GM21576 (cell line): ENCODE data around the gene SEZ6L2.

ENCODE experiments used
- ATAC-seq: cut with Tn5 transposase; IDR thresholded peaks from one replicate; pipeline ENCODE4 v1.9.1; 2021; ENCODE audit warnings: mild to moderate bottlenecking, moderate library complexity; ENCODE audit not compliant: unreplicated experiment

The SEZ6L2 gene

GRCh38 chr16:29830774-29831173 is 68.6 kb downstream of the SEZ6L2 start:
- no peak for ATAC-seq

- no peak for ATAC-seq
These were observed 73.0 kb downstream of the SEZ6L2 start for GRCh38 chr16:29826342-29826695.

GRCh38 chr16:29825145-29826044 is 74.0 kb downstream of the SEZ6L2 start:
- ATAC-seq: no peak

GRCh38 chr16:29824589-29825144 is 74.7 kb downstream of the SEZ6L2 start:
- no peak for ATAC-seq

GRCh38 chr16:29821643-29822115 is 77.7 kb downstream of the SEZ6L2 start:
- no peak for ATAC-seq
